ENCODE measurements around the gene COX4I1. TPM values are rescaled to one million over a fixed set of nuclear protein-coding genes. Genes with fewer than 3 reads are reported as not detected.

Gene COX4I1
- total and polyA plus RNA-seq, 10 of the 15 experiments (the other 5 are each of a cell fraction or from before 2014, with no cell fraction given) = 480 to 1,889 (median 872) TPM

DNA sequence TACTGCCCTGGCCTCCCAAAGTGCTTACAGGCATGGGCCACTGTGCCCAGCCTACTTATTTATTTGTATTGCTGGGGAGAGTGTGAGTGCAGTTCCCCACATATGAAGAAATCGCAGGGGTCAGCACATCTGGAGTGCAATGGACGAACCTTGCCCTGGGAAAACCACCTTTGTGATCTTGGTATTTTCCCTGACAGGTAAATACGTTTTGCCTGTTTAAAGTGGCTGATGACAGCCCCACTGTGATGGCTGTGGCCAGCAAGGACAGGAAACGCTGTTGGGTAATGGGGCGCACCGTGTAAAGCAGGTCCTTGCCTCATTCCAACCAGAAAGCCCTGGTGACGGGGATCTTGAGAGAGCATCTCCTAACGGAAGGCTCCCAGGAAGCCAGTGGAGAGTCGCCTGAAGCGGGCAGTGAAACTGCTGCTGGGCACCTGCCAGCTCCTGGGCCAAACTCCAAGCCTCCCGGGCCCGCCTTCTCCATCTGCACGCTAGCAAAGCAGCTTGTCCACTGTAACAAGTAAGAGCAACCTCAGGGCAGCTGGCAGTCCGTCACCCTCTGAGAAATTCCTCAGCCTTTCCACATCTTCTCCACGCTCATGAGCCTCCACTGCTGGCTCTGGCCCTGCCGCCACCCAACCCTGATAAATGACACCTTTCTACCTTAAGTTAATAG is 17.7 kb upstream of the COX4I1 start (continued):
- TF ChIP-seq, protein P1, sequence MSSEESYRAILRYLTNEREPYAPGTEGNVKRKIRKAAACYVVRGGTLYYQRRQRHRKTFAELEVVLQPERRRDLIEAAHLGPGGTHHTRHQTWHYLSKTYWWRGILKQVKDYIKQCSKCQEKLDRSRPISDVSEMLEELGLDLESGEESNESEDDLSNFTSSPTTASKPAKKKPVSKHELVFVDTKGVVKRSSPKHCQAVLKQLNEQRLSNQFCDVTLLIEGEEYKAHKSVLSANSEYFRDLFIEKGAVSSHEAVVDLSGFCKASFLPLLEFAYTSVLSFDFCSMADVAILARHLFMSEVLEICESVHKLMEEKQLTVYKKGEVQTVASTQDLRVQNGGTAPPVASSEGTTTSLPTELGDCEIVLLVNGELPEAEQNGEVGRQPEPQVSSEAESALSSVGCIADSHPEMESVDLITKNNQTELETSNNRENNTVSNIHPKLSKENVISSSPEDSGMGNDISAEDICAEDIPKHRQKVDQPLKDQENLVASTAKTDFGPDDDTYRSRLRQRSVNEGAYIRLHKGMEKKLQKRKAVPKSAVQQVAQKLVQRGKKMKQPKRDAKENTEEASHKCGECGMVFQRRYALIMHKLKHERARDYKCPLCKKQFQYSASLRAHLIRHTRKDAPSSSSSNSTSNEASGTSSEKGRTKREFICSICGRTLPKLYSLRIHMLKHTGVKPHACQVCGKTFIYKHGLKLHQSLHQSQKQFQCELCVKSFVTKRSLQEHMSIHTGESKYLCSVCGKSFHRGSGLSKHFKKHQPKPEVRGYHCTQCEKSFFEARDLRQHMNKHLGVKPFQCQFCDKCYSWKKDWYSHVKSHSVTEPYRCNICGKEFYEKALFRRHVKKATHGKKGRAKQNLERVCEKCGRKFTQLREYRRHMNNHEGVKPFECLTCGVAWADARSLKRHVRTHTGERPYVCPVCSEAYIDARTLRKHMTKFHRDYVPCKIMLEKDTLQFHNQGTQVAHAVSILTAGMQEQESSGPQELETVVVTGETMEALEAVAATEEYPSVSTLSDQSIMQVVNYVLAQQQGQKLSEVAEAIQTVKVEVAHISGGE (CRISPR knock-in tag; IDR thresholded peaks at IDR 0.05) = no peak
- TF ChIP-seq CHD1 (IDR thresholded peaks at IDR 0.05; ENCODE audit: low read depth, low read length) = no peak
- TF ChIP-seq USF1 (IDR thresholded peaks at IDR 0.05; ENCODE audit: borderline replicate concordance, extremely low read length, insufficient read depth, low read depth, low read length) = no peak

- Histone ChIP-seq H2AFZ (ENCODE audit: control insufficient read depth, low read depth, low read length) (no peak overlapping the region), H3K79me2 (ENCODE audit: control insufficient read depth, insufficient read depth, low read length) (no peaks in the 10 kb centered on the region), H4K20me1 (ENCODE audit: control insufficient read depth, insufficient read depth) (no peaks in the 10 kb centered on the region), H3K9me3 (replicated peaks; ENCODE audit: control insufficient read depth, insufficient read depth, low read length) (no peaks in the 10 kb centered on the region), H3K36me3 (ENCODE audit: control insufficient read depth in 2 of 2, insufficient read depth in 2 of 2, low read length in 1 of 2) (peaks cover 16 to 33% of the 10 kb centered on the region in 2 experiments), H3K4me2 (ENCODE audit: control insufficient read depth, insufficient read depth) (no peak overlapping the region), H3K4me3 (no peak overlapping the region), H3K27ac (ENCODE audit: control insufficient read depth, insufficient read depth) (no peak overlapping the region), H3K9ac (ENCODE audit: control insufficient read depth, insufficient read depth, low read length) (no peak overlapping the region), H3K27me3 (replicated peaks in 1 of 2; ENCODE audit: control insufficient read depth in 2 of 2, insufficient read depth in 2 of 2, low read length in 1 of 2) (no peaks in the 10 kb centered on the region), H3K4me1 (ENCODE audit: control insufficient read depth, insufficient read depth, low read length) (no peaks in the 10 kb centered on the region)
- in situ Hi-C loops (cut with MboI) = no loop called here
- BruUV-seq (replicated peaks) = no TSS peak
- ATAC-seq (no peak), DNase-seq (ENCODE audit: low read depth, low spot score) (no peak), FAIRE-seq (no peak)
- CTCF ChIA-PET = interaction anchor here (0.7 kb wide), 1 partner anchor 37 kb away, joined by 3 read pairs; no protein-coding TSS in a partner anchor
- POLR2A ChIA-PET = interaction anchor here (0.6 kb wide), 1 partner anchor 140 kb away, joined by 3 read pairs; no protein-coding TSS in a partner anchor
- SMC1A ChIA-PET (ENCODE audit: uncharacterized antibody, unreplicated experiment) = no interaction called here
- RAD21 ChIA-PET (ENCODE audit: unreplicated experiment) = no interaction called here
- intact Hi-C loops (cut with micrococcal nuclease; ENCODE audit: unreplicated experiment) = no loop called here
- WGBS (ENCODE audit: insufficient coverage, insufficient replicate concordance, low lambda C conversion rate, missing lambda C conversion rate) = 94% methylated on average over 6 of the region's 6 CpGs
- TF ChIP-seq HCFC1 (IDR thresholded peaks at IDR 0.05; ENCODE audit: low read length) (no peak), BHLHE40 (IDR thresholded peaks at IDR 0.05; ENCODE audit: borderline replicate concordance in 1 of 2, low read depth in 2 of 2, low read length in 1 of 2) (no peak), SRF (IDR thresholded peaks at IDR 0.05; ENCODE audit: low read depth in 2 of 2, low read length in 2 of 2) (no peak), EGR1 (IDR thresholded peaks at IDR 0.05; ENCODE audit: borderline replicate concordance in 1 of 2, low read depth in 2 of 2, low read length in 2 of 2) (no peak), ASH2L (IDR thresholded peaks at IDR 0.05; ENCODE audit: borderline replicate concordance, low read depth) (no peak), CEBPZ (IDR thresholded peaks at IDR 0.05; ENCODE audit: low read depth, low read length) (no peak), STAT3 (IDR thresholded peaks at IDR 0.05; ENCODE audit: low read depth, low read length) (no peak)
- TF ChIP-seq, protein P2, sequence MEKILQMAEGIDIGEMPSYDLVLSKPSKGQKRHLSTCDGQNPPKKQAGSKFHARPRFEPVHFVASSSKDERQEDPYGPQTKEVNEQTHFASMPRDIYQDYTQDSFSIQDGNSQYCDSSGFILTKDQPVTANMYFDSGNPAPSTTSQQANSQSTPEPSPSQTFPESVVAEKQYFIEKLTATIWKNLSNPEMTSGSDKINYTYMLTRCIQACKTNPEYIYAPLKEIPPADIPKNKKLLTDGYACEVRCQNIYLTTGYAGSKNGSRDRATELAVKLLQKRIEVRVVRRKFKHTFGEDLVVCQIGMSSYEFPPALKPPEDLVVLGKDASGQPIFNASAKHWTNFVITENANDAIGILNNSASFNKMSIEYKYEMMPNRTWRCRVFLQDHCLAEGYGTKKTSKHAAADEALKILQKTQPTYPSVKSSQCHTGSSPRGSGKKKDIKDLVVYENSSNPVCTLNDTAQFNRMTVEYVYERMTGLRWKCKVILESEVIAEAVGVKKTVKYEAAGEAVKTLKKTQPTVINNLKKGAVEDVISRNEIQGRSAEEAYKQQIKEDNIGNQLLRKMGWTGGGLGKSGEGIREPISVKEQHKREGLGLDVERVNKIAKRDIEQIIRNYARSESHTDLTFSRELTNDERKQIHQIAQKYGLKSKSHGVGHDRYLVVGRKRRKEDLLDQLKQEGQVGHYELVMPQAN (conservative IDR thresholded peaks at IDR 0.05) = no peak
Observed at GRCh38 chr16:85782451-85782850, 17.0 kb upstream of the COX4I1 start.

All from GM12878 (cell line).